OCI-LY7 (cell line): ENCODE results near the gene TMEM164.

Experiments
- EZH2phosphoT487 ChIP-seq: fragments of 200-600 bp; sonication (generic); IDR thresholded peaks from 2 replicates; pipeline ENCODE4 v1.6.1; 2018; ENCODE audit warnings: low read depth, borderline replicate concordance, mild to moderate bottlenecking, mixed run types, antibody characterized with exemption, low read length, moderate library complexity, mixed read lengths
- TF ChIP-seq, protein P1 (sequence below): fragments of 200-600 bp; sonication (generic); conservative IDR thresholded peaks from 2 replicates; pipeline ENCODE4 v1.5.1; 2014; ENCODE audit warnings: mild to moderate bottlenecking, antibody characterized with exemption, low read length, moderate library complexity, mixed read lengths

DNA sequence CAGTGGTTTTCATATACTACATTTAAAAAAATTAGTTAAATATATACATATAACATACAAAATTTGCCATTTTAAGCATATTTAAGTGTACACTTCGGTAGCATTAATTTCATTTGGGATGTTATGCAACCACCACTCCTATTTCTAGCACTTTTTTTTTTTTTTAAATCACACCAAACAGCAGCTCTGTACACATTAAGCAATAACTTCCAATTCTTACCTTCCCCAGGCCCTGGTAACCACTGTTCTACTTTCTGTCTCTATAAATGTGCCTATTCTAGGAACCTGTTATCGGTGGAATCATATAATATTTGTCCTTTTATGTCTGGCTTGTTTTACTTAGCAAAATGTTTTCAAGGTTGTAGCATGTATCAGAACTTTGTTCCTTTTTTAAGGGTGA lies 39.1 kb downstream of the TMEM164 start:
- TF ChIP-seq, protein P1, sequence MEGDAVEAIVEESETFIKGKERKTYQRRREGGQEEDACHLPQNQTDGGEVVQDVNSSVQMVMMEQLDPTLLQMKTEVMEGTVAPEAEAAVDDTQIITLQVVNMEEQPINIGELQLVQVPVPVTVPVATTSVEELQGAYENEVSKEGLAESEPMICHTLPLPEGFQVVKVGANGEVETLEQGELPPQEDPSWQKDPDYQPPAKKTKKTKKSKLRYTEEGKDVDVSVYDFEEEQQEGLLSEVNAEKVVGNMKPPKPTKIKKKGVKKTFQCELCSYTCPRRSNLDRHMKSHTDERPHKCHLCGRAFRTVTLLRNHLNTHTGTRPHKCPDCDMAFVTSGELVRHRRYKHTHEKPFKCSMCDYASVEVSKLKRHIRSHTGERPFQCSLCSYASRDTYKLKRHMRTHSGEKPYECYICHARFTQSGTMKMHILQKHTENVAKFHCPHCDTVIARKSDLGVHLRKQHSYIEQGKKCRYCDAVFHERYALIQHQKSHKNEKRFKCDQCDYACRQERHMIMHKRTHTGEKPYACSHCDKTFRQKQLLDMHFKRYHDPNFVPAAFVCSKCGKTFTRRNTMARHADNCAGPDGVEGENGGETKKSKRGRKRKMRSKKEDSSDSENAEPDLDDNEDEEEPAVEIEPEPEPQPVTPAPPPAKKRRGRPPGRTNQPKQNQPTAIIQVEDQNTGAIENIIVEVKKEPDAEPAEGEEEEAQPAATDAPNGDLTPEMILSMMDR, result no peak
- no peak for TF ChIP-seq EZH2phosphoT487
